GM12878 (cell line): ENCODE measurements around the gene SP1. TPM values are rescaled to one million over a fixed set of nuclear protein-coding genes. Genes with fewer than 3 reads are reported as not detected.

Source experiments
- E2F4 ChIP-seq: IDR thresholded peaks from 2 replicates; pipeline ENCODE4 v1.6.1; 2012; ENCODE audit warnings: low read depth, low read length, improper control_type of control experiment
- EGR1 ChIP-seq, 2 experiments: IDR thresholded peaks; 1 replicate in 1 of 2; 2 replicates in 1 of 2; pipeline ENCODE4 v1.6.1; 2011 to 2012; ENCODE audit warnings: low read depth in 2 of 2, low read length in 2 of 2, borderline replicate concordance in 1 of 2, mild to moderate bottlenecking in 1 of 2, moderate library complexity in 1 of 2
- ELK1 ChIP-seq: IDR thresholded peaks from 2 replicates; pipeline ENCODE4 v1.6.1; 2012; ENCODE audit warnings: low read depth, low read length, improper control_type of control experiment
- FOXK2 ChIP-seq: fragments of 450-650 bp; IDR thresholded peaks from 2 replicates; pipeline ENCODE4 v1.6.1; 2017; ENCODE audit warnings: mild to moderate bottlenecking, moderate library complexity
- HDAC6 ChIP-seq: fragments of 200-600 bp; sonication (generic); IDR thresholded peaks from one replicate; pipeline ENCODE4 v1.8.0; 2017; ENCODE audit warnings: antibody characterized with exemption; ENCODE audit not compliant: unreplicated experiment
- IRF4 ChIP-seq: IDR thresholded peaks from 2 replicates; pipeline ENCODE4 v1.6.1; 2011; ENCODE audit warnings: low read depth, low read length
- KAT2A ChIP-seq: conservative IDR thresholded peaks from 2 replicates; pipeline ENCODE4 v1.6.1; 2011; ENCODE audit warnings: low read depth, low read length; ENCODE audit not compliant: control insufficient read depth
- MLLT1 ChIP-seq: fragments of 450-650 bp; IDR thresholded peaks from 2 replicates; pipeline ENCODE4 v1.6.1; 2016; ENCODE audit warnings: mild to moderate bottlenecking
- MTA3 ChIP-seq: IDR thresholded peaks from 2 replicates; pipeline ENCODE4 v1.6.1; 2012; ENCODE audit warnings: low read length, inconsistent platforms, borderline replicate concordance
- MYB ChIP-seq: fragments of 150-350 bp; IDR thresholded peaks from 2 replicates; pipeline ENCODE4 v1.6.1; 2014; ENCODE audit warnings: mild to moderate bottlenecking, low read depth, low read length, borderline replicate concordance
- NFYA ChIP-seq: IDR thresholded peaks from 2 replicates; pipeline ENCODE4 v1.6.1; 2011; ENCODE audit warnings: low read depth, mild to moderate bottlenecking, low read length, improper control_type of control experiment, borderline replicate concordance
- NKRF ChIP-seq: fragments of 450-650 bp; conservative IDR thresholded peaks from 2 replicates; pipeline ENCODE4 v1.6.1; 2017; ENCODE audit warnings: mild to moderate bottlenecking, moderate library complexity
- NR2C2 ChIP-seq: IDR thresholded peaks from 2 replicates; pipeline ENCODE4 v1.6.1; 2011; ENCODE audit warnings: borderline replicate concordance, low read depth; ENCODE audit not compliant: control insufficient read depth, insufficient read length
- POLR2AphosphoS2 ChIP-seq: IDR thresholded peaks from 2 replicates; pipeline ENCODE4 v1.6.1; 2011; ENCODE audit warnings: low read depth, mild to moderate bottlenecking, low read length, improper control_type of control experiment, moderate library complexity
- RAD51 ChIP-seq: fragments of 450-650 bp; IDR thresholded peaks from 2 replicates; pipeline ENCODE4 v1.6.1; 2016; ENCODE audit warnings: moderate library complexity, mild to moderate bottlenecking, inconsistent platforms
- RELA ChIP-seq: fragments of 450-650 bp; IDR thresholded peaks from 2 replicates; pipeline ENCODE4 v1.8.0; 2014; ENCODE audit warnings: borderline replicate concordance; ENCODE audit not compliant: partially characterized antibody
- SMAD1 ChIP-seq: fragments of 450-650 bp; IDR thresholded peaks from 2 replicates; pipeline ENCODE4 v1.6.1; 2018; ENCODE audit warnings: mild to moderate bottlenecking, low read depth; ENCODE audit not compliant: partially characterized antibody
- ZBTB4 ChIP-seq: fragments of 450-650 bp; formaldehyde crosslinking; IDR thresholded peaks from 2 replicates; pipeline ENCODE4 v1.4.0; 2022; ENCODE audit warnings: mild to moderate bottlenecking, moderate library complexity
- ZNF217 ChIP-seq: fragments of 450-650 bp; IDR thresholded peaks from 2 replicates; pipeline ENCODE4 v1.6.1; 2017; ENCODE audit warnings: antibody characterized with exemption, mild to moderate bottlenecking
- ZNF622 ChIP-seq: fragments of 450-650 bp; IDR thresholded peaks from 2 replicates; pipeline ENCODE4 v1.6.1; 2017; ENCODE audit warnings: mild to moderate bottlenecking, inconsistent platforms
- ZZZ3 ChIP-seq: IDR thresholded peaks from 2 replicates; pipeline ENCODE4 v1.6.1; 2011; ENCODE audit warnings: low read depth; ENCODE audit not compliant: control insufficient read depth, insufficient read length
- polyA plus RNA-seq, 11 experiments: library from polyadenylated mRNA; depleted of rRNA in 4 of 11; unstranded in 6 of 11; stranded (reverse) in 5 of 11; fragments of >200 nt; fragmentation: Nextera tagmentation in 4 of 11; fragmentation: Illumina TruSeq in 1 of 11; extraction: Ambion mirVana in 4 of 11; extraction: Trizol in 1 of 11; gene quantifications; 1 replicate in 1 of 11; 2 replicates in 10 of 11; pipeline versions ENCODE4 v1.2.1 to v1.2.3, GENCODE V29; 2011 to 2016; ENCODE audit warnings: inconsistent platforms in 2 of 11, missing spikeins in 2 of 11, low read depth in 1 of 11
- total RNA-seq, 4 experiments: library from RNA; depleted of rRNA in 3 of 4; stranded (reverse); fragments of >200 nt in 3 of 4; fragmentation: Illumina TruSeq in 1 of 4; extraction: Trizol in 1 of 4; gene quantifications; 2 replicates each; pipeline versions ENCODE4 v1.2.1 to v1.2.3, GENCODE V29; 2013 to 2021

Gene SP1
- total and polyA plus RNA-seq, 10 of the 15 experiments (the other 5 are each of a cell fraction or from before 2014, with no cell fraction given) = 3.3 to 52.0 (median 25.2) TPM

GRCh38 chr12:53380104-53380793 is at the start of gene SP1 (continued):
- no peak for TF ChIP-seq IRF4
- TF ChIP-seq NFYA = no peak
- no peak for TF ChIP-seq MTA3
- no peak for TF ChIP-seq ZZZ3
- TF ChIP-seq ZNF622 = no peak
- no peak for TF ChIP-seq MLLT1
- TF ChIP-seq KAT2A = no peak
- no peak for TF ChIP-seq ZNF217
- 0 out of 2 replicates have a peak, but pooled peaks have one; percentile 33 for TF ChIP-seq NKRF
- TF ChIP-seq SMAD1 = no peak
- TF ChIP-seq E2F4 = no peak
- no peak for TF ChIP-seq NR2C2
- no peak for TF ChIP-seq HDAC6
- peak in 1 of 2 experiments; percentile 91; a peak in 2 of 3 replicates for TF ChIP-seq EGR1 (IDR thresholded peaks at IDR 0.05; ENCODE audit: borderline replicate concordance in 1 of 2, low read depth in 2 of 2, low read length in 2 of 2)
- TF ChIP-seq RELA = no peak
- no peak for TF ChIP-seq RAD51
- TF ChIP-seq FOXK2 = no peak
- no peak for TF ChIP-seq ZBTB4
- TF ChIP-seq ELK1 = no peak
- TF ChIP-seq MYB = no peak
- no peak for TF ChIP-seq POLR2AphosphoS2
